KBM-7 (cell line): ENCODE results near the gene CNBD2.
"Not testable (repeated sequence)": the region's sequence is repeated elsewhere in the genome, so short reads cannot be mapped to it uniquely, and the experiment has no call there.

Experiments
- DNase-seq: peaks from one replicate; pipeline ENCODE4 v3.0.0-alpha.2; 2015
- in situ Hi-C: fragments of 300-500 bp; cut with MboI; formaldehyde crosslinking; loops from 2 replicates; pipeline ENCODE4 v1.14.3; 2020; ENCODE audit warnings: low sequenced_read_pairs, low pct_unique_long_range_greater_than_20kb, mixed read lengths

CNBD2 gene

DNA sequence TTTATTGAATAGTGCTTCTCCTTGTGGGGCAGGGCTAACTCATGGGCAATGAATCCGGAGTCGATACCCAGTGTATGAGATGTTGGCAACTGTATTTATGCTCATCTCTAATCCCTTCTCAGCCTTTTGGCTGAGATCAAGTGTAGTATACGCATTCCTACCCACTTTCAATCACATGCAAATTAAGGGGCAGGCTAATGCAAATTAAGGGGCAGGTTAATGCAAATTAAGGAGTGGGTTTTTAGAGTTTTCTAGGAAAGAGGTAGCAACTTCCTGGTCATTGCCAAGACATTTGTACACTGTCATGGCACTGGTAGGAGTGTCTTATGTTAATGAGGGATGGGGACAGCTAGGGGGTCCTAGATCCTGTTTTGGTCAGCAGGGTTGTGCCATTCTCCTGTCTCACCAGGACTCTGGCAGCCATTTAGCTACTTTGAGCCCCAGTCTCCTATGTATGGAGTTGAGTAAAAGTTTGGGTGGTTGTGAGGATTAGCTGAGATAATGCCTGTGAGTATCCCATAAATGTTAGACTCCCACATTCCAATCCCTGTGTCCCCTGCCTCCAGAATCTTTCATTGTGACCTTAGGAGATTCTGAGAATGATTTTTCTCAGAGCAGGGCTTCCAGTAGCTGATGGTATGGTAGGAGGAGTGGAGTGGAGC lies at the start of gene CNBD2:
TSS of gene CNBD2 (plus strand) at position 612 of the 662 bp plus-strand sequence. CDS start 173 bp downstream, outside the sequence.
- in situ Hi-C loops, result no loop called here
- DNase-seq, result no peak

DNA sequence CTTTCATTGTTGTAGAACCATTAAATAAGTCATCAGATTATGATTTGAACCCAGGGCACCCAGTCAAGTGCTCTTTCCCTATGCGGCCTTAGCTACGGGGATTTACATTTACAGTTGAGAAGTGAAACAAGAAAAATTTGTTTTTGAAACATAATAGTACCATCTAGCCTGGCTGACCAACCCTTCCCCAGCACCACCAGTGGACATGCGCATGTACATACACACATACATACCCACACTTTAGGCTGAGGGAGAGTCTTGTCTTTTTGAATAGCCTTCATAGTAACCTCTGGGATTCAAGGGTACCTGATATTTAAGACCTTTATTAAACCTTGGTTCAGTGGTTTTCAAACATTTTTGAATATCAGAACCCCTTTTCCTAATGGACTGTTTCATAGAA lies 47.9 kb upstream of the CNBD2 start:
- in situ Hi-C loops, result no loop called here
- DNase-seq, result no peak

DNA sequence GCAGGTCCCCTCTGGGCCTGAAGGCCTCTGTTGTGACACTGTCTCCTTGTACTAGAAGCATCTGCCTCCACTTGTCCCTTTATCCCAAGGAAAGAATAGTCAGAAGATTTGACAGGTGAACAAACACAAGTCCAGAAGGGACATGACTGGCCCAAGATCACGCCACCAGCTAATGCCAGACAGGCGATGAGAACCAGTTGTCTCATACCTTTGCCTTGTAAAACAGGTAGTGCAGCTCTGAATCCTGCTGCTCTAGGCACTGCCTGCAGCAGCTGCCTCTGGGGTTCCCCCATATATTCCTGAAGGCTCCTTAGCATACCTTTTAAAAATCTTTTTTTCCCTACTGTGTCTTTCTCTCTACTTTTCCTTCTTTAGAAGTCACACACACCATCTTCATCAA lies 39.1 kb upstream of the CNBD2 start:
- in situ Hi-C loops, result no loop called here
- no peak for DNase-seq

DNA sequence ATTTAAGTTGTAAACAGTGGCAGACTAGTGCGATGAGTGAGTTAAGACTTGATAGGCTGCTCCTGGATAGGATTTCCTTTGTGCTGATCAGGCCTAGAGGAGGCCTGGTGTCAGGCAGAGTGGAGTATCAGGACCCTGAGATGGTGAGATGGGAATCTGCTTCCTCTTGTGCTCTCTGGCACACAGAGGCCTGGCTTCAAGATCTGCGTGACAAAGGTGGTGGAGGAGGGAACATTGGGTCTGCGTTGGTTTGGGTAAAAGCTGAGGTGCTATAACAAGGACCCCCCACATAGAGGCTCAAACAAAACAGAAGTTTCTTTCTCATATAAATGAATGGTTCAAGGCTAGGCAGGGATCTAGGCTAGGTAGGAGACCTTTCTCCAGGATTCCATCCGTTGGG lies 34.3 kb upstream of the CNBD2 start:
- in situ Hi-C loops, result no loop called here
- DNase-seq, result no peak

DNA sequence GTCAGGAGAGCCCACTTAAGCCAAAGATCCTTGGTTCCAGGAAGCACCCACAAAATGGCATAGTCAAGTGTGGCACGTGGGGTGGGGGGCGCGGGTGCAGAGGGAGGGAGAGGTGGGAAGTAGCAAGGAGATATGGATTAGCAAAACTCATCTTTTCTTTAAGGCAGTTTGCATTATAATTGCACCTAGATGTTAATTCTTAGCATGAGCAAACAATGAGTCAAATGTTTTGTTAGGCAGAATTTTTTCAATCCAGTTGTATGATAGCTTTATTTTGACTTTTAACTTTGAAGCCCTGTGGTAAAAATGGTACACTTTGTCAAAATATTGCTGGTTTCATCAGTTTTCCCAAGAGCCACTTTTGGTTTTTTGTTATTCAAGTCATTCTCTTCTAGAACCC lies 29.1 kb upstream of the CNBD2 start:
- DNase-seq, result no peak
- in situ Hi-C loops, result no loop called here

DNA sequence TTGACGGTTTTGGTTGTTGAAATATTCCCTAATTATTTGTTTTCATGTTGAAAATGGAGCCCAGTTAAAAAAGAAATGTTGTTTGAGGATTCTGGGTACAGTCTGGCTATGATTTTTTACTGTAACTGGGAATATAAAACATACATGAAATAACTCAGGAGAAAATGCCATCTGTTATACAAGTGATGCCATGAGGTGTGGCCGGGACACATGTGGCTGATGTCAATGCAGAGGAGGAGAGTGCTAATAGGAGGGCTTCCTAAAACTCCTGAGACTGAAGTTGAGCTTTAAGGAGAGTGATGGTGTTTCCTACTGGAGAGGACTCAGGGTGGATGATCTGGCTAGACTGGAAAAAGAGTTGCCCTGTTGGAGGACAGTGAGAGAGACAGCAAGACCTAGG lies 26.8 kb upstream of the CNBD2 start:
- in situ Hi-C loops, result no loop called here
- DNase-seq, result no peak

DNA sequence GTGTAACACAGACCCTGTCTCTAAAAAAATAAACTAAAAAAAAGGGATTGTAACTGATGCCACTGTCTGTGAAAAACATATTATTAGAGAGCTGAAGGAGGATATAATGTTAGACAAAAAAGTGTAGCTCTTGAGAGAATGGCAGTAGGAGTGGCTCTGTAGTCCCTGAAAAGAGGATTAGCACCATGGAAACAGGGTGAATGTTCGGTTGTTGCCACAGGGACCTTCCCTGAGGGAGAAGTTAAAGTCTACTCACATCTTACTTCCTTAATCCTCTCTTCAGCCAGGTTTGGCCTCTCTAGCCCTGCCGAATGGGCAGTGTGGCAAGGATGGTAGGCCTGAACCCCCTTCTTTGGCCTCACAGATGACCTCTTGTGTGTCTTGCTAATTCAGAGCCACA lies 26.1 kb upstream of the CNBD2 start:
- DNase-seq, result peak; percentile 19
- in situ Hi-C loops, result no loop called here

DNA sequence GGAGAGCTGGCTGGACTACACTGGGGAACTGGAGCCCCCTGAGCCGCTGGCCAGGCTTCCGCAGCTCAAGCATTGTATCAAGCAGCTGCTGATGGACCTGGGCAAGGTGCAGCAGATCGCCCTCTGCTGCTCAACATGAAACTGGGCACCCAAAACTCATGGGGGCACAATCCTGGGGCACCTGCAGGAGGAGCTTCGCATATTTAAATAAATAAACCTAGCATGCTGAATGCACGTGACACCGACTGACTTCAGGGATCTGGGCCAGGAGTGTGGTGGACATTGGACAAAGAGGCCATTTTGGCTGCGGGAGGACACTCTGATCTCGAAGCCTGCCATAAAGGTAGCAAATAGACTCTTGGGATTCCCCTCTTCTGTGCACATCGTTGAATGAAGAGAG lies 20.9 kb upstream of the CNBD2 start:
- DNase-seq, result peak; percentile 53
- in situ Hi-C loops, result no loop called here

DNA sequence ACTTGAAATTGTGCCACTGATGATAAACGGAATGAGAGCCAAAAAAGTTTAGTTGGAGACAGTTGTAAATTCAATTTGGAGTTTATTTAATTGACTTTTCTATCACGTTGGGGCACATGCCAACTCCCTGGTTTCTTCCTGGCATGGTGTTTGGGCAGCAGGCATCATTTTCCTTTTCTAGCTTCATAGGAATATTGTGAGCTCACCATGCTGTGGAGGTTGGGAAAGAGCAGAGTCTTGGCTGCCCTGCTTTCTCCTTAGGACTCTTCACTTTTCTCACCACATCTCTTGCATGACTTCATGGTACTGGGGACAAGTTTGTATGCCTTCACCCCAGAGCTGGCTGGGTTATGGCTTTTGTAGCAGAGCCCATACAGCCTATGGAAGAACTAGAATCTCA lies 20.5 kb upstream of the CNBD2 start:
- in situ Hi-C loops, result no loop called here
- no peak for DNase-seq

DNA sequence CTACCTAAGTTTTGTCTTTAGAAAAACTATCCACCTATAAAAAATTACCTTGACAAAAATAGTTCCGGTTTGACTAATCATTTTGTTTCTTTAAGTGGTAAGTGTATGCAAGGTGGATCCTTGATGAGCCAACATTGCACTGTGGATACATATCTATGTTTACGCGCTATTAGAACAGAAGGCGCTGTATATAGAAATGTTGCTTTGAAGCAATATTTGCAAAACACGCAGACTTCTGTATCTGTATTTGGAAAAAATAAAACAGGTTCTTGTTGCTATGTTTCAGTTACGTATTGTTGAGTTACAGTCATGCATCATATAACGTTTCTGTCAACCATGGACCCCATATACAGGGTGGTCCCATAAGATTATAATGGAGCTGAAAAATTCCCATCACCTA lies 18.3 kb upstream of the CNBD2 start:
- DNase-seq, result no peak
- in situ Hi-C loops, result no loop called here

DNA sequence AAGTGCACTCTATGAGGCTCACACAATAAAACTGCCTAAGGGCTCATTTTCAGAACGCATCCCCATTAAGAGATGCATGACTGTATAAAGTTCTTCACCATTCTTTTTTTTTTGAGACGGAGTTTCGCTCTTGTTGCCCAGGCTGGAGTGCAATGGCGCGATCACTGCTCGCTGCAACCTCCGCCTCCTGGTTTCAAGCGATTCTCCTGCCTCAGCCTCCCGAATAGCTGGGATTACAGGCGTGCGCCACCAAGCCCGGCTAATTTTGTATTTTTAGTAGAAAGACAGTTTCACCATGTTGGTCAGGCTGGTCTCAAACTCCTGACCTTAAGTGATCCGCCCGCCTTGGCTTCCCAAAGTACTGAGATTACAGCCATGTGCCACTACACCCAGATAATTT lies 16.3 kb upstream of the CNBD2 start:
- in situ Hi-C loops, DNase-seq: not testable (repeated sequence)

DNA sequence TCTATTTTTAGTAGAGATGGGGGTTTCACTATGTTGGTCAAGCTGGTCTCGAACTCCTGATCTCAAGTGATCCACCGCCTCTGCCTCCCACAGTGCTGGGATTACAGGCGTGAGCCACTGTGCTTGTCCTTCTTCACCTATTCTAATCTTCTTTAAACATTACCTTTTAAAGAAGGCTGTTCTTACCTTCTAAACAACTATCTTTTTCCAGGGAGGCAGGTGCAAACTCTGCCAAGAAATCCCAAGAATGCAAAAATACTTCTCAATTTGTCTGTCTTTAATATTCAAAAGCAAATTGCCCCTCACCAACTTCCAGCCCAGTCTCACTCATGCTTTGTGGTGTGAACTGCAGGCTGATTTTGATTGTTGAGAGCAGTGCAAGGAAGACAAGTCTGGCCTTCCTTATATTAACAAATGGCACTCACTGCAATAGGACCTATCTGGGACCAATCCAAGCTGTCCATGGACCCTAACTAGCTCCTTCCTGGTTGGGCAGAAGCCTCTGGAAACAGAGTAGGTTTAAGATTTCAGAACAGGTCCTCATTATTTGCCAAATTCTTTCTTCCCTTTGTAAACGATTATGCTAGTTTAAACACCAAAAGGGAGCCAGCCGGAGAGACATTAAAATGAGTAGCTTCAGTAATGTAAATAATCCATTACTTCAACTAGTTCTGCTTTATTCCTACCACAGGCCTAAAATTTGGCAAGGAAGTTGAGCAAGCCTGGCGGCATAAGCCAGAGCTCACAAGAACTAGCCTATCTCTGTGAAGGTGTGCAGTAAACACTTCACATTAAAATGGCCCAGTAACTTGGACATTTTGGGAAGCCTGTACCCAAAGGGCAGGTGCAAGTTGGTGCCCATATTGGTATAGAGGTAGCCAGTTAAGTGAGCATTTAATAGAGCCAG lies 15.7 kb upstream of the CNBD2 start:
- DNase-seq, result peak; percentile 61
- in situ Hi-C loops, result no loop called here

DNA sequence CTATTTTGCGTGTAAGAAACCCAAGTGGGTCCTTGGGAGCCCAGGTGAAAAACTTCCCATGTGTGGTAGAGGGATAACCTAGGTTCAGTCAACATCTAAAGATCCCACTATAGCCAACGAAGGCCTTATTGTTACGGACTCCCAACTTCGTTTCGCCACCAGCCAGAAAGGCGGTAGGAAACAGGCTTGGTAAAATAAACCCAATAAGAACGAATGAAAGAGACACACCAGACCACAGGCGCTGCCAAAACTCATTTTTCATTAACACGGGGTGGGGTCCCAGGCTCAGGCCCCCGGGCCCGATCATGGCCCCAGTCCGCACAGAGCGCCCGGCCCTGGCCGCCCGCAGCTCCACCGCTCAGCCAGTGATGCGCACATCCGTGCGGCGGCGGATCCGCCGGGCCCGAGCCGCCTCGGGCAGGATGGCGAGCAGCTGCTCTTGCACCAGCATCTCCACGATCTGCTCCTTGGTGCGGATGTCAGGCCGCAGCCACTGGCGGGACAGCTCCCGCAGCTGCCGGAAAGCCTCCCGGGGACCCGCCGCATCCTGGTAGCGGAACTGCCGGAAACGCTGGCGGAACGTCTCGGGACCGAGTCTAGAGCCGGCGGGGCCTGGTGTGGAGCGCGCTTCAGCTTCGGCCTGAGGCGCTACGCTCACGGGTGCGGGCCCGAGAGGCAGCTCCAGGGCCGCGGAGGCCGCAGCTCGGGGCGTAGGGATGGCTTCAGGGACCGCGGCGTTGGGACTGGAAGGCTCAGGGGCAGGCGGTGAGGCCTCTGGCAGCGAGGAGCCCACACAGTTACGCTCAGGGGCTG lies 14.8 kb upstream of the CNBD2 start:
- no peak for DNase-seq
- in situ Hi-C loops, result no loop called here

DNA sequence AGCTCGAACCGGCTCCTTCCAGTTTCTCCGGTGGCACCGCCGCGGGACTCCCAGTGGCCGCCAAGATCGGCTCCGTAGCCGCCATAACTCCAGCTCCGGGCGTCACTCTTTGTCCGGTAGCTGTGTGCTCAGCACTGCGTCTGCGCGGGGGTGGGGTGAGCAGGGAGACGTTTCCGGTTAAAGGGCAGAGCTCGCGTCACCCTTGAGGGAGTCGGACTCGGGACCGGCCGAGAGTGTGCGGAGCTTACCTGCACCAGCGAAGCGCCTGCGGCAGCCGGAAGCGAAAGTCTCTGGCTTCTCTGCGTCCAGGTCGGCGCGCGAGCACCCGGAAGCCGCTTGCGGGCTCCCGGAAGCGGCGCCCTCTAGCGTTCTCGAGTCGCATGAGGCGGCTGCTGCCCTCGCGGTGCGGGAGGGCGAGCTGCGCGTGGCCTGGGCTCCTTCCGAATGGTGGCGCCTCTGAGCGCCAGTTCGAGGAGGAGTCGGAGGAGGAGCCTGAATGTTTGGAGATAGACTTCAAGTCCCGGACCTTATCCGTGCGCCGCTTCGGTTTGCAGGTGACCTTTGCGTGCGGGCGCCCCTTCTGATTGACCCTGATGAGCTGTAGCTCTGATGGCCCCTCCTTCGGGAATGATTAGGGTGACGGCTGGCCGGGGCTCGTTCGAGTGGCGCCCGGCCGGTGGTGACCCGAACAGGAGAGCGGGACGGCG lies 14.0 kb upstream of the CNBD2 start, which contains the start of gene SCAND1:
TSS of gene SCAND1 (minus strand) at position 303 of the 707 bp plus-strand sequence. CDS start at position 85, 218 bp downstream.
- DNase-seq, result peak; percentile 99
- in situ Hi-C loops, result no loop called here

DNA sequence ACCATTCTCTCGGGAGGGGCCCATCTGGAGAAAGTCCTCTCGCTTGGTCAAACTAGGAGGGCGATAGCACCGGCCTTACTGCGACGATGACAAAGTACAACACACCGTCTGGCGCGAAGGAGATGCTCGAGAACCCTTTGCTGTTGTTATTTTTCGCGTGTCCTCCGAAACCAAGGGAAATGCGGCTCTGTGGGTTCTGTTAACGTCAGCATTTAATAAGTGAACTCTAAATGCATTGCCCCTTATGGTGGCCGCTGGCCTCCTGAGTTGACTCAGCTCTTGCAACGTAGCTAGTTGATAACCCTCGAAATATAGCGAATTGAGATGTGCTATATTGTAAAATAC lies 13.5 kb upstream of the CNBD2 start:
- DNase-seq, result no peak
- in situ Hi-C loops, result no loop called here

DNA sequence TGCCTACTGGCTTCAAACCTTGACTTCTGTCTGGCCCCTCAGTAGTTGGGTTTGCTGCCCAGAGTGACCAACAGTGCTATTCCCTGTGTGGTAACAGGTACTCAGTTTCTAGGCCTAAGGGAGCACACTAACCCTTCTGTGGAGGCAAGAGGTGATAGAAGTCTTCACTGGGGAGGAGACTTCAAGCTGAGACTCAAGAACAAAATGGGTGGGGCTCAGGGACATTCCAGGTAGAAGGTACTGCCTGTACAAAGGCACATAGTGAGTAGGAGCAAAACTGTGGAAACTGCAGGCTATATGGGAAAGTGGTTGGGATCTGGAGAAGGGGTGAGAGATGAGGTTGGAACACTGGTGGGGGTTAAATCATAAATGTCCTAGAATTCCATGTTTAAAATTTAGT lies 11.8 kb upstream of the CNBD2 start:
- in situ Hi-C loops, result no loop called here
- no peak for DNase-seq

DNA sequence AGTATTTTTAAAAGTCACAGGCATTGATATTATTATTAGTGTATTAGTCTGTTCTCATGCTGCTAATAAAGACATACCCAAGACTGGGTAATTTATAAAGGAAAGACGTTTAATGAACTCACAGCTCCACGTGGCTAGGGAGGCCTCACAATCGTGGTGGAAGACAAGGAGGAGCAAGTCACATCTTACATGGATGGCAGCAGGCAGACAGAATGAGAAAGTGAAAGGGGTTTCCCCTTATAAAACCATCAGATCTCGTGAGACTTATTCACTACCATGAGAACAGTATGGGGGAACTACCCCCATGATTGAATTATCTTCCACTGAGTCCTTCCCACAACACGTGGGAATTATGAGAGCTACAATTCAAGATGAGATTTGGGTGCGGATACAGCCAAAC lies 9.1 kb upstream of the CNBD2 start:
- DNase-seq, result not testable (repeated sequence)

DNA sequence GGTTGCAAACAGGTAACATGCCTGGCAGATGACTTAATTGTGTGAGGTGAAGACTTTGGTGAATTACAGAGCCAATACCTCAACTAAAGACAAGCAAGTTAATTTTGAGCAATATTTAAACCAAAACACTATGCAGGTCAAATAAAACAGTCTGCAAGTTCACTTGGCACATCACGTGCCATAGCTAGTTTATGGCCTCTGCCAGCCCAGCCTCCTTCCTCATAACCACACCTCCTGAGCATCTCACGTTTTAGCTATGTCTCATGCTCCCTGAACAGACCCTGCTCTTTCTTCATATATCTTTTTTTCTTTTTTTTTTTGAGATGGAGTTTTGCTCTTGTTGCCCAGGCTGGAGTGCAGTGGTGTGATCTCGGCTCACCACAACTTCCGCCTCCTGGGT lies 4.5 kb upstream of the CNBD2 start:
- in situ Hi-C loops, result no loop called here
- no peak for DNase-seq

More for the DNA sequence above, 9.1 kb upstream of the CNBD2 start:
- in situ Hi-C loops, result not testable (repeated sequence)

DNA sequence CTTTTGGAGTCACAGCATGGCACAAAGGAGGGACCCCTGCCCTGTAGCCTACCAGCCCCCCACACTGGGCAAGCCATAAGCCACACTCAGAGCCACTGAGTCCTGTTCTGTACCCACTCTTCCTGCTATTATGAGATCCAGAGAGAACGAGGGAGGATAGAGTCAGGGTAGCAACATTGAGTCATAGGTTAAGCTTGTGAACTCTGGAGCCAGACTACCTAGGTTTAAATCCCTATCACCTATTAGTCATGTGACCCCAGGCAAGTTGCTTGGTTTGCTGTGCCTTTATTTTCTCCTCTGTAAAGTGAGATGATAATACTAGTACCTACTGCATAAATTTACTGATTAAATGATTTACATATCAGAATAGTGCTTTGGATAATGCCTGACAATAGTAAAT lies 540 bp downstream of the CNBD2 start:
- DNase-seq, result no peak
- in situ Hi-C loops, result no loop called here
